GM18499 (cell line): ENCODE data around the gene SPOP.
"Not testable (repeated sequence)": the region's sequence is repeated elsewhere in the genome, so short reads cannot be mapped to it uniquely, and the experiment has no call there.

ENCODE experiments used
- ATAC-seq: cut with Tn5 transposase; IDR thresholded peaks from one replicate; pipeline ENCODE4 v1.9.1; 2021; ENCODE audit warnings: moderate number of reproducible peaks; ENCODE audit not compliant: insufficient read depth, unreplicated experiment

SPOP gene

DNA sequence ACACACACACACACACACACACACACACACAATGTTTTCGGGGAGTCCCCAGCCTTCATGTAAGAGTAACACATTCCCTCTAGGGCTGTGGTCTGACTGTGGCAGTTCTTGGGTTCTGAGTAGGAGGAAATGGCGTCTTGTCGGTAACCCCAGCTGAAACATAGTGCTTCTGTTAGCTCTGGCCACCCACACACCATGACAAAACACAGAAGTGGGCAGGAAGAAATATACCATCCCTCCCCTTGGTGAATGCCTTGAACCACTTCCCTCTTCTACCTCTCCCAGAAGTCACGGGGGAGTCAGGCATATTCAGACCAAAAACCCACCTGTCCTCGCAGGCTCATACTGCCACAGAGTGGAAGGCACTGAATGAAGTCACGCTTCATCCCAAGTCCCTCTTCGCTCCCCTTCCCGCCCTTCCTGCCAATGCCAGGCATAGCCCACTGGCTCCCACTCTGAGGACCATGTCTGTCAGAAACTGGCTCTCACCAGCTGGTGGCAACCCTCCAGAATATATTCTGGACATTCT, 18.4 kb upstream of the SPOP start:
- ATAC-seq: no peak

DNA sequence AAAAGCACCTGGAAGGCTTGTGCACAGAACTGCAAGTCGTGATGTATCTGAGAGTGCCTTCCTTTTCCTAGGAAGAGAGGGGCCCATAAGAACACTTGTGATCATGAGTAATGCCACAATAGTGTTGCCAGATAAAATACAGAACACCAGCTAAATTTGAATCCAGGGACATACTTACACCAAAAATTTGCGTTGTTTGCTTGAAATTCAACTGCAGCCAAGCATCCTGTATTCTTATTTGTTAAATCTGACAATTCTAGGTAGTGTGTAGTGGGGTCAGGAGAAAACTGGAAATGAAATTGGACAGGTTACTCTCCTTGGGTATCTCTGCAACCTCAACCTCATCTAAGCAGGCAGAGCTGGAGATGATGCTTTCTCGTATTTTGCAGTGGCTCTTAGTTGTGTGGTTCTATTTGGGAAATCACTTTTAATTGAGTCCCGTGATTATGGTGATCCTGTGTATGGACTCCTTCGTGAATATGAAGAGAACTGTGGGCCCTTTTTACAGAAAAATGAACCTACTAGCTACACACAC, 17.9 kb upstream of the SPOP start:
- ATAC-seq: no peak

DNA sequence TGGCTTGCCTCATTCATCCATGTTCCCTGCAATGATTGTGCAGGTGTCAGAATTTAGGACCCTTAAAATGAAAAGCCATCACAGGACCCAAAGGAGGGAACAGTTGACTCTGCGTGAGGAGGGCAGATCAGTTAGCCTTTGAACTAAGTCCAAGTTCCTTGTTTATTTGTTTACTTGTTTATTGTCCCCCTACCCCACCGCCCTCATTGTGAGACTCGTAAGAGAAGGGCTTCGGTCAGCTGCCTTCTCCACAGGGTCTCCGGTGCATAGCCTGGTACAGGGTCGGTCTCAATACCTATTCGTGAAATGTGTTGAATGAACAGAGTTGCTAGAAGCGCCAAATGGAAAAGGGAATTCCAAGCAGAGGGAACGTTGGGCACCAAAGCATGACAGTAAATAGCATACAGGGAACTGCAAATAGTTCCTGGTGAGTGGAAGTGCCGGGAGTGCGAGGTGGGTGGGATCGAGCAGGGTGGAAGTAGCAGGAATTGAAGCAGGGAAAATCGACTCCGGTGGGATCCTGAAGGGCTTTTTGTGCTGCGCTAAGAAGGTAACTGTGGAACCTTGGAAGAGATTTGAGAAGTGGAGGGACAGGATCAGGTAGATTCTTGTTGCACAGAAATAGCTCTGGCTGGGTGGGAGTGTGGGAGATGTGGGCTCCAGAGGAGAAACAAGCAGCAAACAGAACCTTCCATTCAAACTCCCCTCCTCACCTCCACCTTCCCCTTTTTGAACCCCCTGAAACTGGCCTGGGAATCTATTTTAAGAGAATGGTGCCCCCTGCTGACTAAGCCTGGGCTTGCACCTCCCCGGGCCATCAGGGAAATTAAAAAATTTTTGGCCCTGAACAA, 17.2 kb upstream of the SPOP start:
- ATAC-seq: no peak

DNA sequence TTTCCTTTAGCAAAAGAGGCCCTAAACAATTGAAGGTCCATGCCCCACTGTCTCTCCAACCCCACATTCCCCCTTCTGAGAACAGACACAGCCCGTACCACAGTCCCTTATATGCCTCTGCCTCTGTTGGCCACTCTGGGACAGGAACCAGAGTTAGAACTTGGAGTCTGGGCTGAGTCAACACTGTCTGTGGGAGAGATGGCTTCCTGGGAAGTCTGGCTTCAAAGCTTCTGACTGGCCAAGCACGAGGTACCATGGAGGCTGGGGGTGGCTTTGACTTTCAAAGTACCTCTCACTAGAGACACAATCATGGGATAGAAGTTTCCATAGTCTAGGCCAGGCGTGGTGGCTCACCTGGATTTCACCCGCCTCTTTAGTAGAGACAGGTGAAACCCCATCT, 14.9 kb upstream of the SPOP start:
- no peak for ATAC-seq

DNA sequence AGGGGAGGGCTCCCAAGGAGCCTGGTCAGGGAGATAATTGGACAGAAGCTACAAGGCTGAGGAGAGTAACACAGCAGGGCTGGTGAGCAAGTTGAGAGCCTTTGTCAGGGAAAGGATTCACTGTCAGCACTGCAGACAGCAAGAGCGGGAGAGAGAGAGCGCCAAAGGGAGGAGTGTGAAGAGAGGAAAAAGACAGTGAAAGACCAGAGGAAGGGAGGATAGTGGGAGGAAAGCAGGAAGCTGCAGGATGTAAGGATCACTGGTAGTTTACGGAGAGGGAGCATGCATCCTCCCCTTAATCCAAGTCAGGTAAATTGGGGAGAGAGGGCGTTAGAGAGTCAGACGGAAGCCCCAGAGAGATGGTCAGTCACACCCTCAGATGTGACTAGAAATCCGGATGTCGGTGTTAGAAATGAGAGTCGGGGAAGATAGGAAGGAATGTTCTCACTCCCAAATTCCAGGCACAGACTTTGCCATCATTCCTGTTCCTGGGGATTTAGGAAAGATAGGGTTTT, 13.8 kb upstream of the SPOP start:
- no peak for ATAC-seq

DNA sequence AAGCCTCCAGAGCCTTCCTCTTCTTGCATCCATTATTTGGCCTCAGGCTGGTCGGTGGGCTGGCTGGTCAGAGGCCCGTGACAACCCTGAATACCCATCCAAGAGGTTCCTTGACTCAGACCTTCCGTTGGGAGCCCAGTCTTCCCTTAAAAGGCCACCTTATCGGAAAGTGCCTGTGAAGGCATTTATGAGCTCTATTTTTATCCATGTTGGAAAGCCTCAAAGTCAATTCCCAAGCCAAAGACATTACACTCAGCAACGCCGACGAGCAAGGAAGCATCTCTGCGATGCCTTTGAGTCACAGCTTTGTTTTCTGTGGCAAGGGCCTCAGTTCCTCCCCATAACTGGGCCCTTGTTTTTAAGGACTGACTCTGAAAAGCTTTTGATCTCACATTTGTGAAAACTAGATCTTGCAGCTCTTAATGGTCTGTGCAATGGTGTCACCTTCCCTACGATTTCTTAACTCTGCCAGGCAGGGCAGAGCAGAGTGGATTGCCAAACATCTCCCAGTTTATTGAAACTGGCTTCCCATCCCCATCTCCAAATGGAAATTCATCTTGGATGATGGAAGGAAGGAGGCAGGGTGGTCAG, 13.3 kb upstream of the SPOP start:
- ATAC-seq: no peak

DNA sequence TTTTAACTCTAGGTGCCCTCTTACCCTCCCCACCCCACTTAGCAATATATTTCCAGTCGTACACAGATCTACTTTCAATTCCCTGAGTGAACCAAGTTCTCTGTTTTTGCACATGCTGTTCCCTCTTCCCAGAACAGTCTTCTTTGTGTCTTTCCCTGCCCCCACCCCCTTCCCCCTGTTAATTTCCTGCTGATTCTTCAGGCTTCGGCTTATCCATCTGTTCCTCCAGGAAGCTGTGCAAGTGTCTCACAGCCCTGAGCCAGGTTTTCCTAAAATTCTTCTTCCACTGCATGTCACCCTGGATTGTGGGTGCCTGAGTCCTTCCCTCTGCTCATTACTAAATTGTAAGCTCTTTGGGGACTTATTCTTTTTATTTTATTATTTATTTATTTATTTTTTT, 12.4 kb upstream of the SPOP start:
- no peak for ATAC-seq

DNA sequence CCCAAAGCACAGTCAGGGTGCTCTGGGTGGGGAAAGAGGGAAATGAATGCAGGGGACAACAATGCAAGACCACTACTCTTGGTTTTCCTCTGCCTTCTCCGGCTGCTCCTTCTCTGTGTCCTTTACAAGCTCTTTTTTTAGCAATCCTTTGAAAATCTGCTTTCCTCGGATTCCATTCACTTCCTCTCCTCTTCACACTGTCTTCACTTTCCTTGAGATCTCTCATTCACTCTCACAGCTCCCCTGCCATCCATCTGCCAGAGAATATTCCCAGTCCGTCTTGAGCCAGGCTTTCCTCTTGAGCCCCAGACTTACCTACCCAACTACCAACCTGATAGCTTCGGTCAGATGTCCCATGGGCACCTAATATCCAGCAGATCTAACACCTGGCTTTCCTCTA, 11.0 kb upstream of the SPOP start:
- ATAC-seq: no peak

DNA sequence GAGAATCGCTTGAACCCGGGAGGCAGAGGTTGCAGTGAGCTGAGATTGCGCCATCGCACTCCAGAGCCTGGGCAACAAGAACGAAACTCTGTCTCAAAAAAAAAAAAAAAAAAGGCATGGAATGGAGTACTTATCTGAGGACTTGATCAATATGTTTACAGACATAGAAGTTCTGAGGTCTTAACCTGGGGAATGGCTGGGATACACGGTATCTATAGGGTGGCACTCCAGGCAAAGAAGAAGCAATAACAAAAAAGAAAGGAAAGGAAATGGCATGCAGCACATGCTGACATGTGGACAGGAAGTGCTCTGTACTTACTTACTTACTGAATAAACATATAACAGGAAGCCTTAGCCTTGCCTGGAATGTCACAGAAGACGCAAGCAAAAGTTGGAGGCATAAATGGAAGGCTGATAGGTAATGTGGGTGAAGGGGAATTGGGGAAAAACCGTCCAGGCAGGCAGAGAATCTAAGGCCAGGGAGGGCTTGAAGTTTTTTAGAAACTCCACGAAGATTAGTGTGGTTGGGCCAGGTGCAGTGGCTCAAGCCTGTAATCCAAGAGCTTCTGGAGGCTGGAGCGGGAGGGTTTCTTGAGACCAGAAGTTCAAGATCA, 10.1 kb upstream of the SPOP start:
- ATAC-seq: no peak

DNA sequence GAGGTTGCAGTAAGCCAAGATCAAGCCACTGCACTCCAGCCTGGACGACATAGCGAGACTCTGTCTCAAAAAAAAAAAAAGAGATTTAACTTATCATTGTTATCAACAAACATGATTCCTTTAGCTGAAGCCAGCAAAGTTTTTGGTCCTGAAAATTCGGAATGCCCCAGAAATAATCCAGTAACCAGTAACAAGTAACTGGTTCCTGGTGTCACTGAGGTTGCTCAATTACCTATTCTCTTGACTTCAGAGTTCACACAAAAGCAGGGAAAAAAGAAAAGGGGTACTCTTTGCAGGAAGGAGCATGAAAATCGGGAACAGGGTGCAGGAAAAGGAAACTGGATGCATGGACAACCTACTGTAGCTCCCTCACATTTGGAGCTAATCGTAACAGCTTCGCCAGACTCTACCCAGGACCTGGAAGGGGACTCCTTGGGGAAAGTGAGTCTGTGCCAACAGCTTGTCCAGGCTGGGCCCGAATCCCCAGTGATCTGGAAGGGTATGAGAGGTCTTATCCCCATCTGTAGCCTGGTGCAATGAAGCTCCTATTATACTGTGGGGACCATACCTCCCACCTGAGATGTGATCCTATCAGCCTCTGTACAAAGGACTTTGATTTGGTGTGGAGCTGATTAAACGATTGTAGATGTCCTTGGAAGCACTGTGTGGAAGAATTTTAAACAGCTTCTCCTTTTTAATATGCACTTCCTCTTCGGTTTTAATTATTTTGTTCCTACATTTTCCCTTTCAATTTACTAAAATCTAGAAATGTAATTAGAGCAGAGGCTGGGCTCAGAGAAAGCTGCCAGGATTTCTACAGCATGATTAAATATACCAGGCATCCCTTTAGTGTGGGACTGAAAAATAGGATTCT, 3.4 kb upstream of the SPOP start:
- ATAC-seq: no peak

DNA sequence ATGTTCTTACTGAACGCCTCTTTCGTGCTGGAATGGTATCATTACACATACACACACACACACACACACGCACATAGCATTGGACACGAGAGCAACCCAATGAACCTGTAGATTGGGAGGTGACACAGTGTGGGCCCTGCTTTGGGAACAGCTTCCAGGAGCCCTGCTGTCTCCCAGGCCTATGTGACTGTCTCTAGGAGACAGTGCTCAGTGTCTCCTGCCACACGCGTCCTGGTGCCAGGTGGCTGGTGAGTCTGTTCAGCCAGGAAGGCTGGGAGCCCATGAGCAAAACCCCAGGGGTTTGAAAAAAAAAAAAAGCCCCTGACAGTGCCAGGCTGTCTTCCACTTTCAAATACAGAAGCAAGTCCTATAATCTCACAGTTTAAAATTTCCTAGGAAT, 2.4 kb upstream of the SPOP start:
- no peak for ATAC-seq

DNA sequence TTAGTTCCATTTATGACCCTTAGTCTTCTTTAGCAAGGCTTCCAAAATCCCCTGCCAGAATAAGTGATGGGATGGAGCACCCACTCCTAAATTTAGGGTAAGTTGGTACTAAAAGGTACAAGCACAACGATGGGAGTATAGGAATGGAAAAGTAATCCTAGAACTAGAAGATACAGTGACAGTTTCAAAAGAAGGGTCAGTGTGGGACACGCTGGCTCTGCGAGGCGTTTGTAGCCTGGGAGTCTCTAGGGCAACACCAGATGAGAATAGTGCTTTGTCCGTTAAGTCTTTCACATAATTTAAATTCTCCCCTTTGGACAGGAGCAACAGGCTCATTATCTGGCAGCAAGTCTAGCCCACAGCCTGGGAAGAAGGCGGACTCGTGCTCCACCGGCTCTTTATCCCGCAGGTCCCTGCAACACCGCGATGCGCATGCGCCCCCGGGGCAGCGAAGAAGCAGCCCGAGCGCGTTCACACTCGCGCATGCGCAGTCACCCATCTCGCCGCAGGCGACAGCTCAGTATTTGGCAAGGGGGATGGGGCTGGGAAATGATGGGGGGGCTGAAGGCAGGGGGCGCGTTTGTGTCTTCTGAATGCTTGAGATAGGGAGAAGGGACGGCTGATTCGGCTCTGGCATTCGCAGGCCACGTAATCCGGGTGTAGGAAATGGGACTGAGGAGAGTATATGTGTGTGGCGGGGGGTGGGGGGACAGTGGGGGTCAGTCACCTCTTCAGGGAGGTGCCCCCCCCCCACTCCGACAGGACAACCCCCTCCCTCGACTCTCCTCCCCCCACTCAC, 564 bp downstream of the SPOP start:
- ATAC-seq: no peak

DNA sequence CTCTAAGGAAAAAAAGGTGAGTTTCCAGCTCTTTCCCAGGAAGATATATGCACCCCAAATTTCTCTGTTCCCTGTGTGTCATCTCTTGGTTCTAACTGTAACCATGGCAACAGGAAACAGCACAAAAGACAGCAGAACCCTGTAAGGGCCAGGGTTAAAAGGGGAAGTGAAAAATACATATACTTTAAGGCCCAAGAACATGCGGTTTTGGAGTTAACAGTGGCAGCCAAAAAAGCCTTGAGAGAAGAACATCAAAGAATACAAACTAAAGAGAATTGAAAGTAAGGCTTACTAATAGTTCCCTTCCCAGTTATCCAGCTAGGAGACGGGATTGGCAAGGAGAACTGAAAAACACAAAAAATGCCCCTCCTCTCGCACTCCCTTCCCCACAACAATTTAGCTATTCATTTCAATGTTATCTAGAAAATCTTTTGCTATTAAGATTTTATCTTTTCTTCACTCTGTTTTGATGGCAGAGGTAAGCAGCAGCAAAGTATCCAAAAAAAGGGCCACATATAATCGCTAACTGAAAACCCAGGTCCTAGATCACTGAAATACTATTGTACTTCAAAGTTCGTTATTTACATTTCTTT, 1.5 kb downstream of the SPOP start:
- ATAC-seq: peak; percentile 81

DNA sequence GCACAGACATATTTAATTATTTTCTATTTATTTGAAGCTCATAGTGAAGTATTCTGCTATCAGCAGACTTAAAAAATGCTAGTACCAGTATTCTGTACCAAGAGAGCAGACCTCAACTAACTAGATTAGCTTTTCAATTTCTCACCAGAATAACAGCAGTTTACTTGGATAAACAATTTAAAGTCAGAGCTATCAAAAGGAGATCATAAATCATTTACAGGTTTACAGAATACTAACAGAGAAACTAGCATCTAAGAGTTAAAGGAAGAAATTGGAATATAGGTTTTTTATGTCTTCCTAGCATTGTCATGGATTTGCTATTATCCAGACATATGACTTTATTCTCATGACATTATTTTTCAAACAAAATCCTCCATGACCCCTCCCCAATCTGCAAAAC, 3.4 kb downstream of the SPOP start:
- no peak for ATAC-seq

DNA sequence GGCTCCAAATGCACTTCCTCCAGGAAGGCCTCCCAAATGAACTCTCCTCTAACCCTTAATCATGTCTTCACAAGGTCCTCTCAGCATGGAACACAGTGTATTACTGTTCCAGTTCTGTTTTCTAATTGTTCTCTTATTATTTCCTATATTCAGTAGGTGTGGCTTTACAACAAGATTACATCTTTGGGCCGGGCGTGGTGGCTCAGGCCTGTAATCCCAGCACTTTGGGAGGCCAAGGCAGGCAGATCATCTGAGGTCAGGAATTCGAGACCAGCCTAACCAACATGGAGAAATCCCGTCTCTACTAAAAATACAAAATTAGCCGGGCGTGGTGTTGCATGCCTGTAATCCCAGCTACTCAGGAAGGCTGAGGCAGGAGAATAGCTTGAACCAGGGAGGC, 4.2 kb downstream of the SPOP start:
- ATAC-seq: not testable (repeated sequence)

DNA sequence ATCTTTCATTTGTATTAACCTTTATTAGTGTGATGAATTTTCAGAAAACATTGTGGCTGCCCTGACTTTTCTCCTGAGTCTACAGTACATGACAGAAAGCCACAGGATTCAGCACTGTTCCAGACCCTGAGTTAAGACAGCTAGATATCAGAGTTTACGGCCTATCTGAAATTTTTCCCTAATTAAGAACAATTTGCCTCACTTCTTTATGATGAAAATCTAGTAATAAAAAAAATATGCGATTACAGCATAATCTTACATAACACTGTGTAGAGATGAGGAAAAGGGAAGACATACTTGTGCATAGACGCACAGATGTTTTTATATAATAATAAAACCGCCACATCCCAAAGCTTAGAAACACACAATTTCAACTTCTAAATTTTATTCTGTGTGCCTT, 7.3 kb downstream of the SPOP start:
- ATAC-seq: no peak

DNA sequence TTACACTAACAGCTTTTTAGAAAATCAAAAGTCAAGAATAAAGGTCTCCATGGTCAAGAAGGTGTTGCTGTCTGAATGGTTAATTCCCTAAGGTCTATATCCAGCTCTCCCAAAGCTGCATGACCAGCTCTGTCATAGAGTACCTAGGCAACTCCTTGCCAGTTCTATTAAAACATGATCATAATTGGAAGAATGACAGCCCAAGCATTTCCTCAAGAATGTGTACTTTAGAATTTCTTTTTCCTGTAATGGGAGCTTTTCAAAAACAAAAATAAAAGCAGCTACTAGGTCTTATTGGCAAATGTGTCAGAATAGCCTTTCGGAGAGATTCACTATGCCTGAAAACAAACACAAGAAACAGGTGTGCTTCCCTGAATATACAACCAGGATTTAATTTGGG, 7.9 kb downstream of the SPOP start:
- ATAC-seq: no peak

DNA sequence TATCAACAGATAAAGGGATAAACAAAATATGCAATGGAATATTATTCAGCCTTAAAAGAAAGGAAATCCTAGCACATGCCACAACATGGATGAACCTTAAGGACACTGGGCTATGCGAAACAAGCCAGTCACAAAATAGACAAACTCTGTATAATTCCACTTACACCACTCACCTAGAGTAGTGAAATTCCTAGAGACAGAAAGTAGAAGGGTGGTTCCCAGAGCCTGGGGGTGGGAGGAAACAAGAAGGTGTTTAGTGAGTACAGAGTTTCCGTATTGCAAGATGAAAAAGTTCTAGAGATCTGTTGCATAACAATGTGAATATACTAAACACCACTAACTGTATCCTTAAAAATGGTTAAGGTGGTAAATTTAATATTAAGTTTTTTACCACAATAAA, 10.0 kb downstream of the SPOP start:
- no peak for ATAC-seq

DNA sequence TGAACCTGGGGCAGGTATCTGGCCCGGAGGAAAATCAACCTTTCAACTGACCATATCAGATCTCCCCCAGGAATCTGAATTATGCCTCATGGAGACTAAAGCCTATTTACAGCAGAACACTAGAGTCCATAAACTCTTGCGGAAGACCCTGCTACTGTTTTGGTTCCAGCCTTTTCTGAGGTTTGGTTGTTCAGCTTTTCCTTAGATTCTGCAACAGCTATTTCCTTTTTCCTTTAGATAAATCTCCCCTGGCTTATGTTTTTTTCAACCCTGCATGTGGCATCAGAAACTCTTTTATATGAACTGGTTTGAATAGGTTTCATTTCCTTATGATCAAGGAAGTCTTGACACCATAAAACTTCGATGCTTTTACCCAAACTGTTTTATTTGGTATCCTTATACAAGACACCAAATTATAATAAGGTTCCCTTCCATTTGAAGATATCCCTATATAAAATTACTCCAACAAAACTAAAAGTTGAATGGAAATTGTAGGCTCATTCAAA, 13.1 kb downstream of the SPOP start:
- ATAC-seq: no peak
